Measurements from ENCODE around the gene TLE4. TPM values are rescaled to one million over a fixed set of nuclear protein-coding genes. Genes with fewer than 3 reads are reported as not detected.
"Not testable (repeated sequence)": the region's sequence is repeated elsewhere in the genome, so short reads cannot be mapped to it uniquely, and the experiment has no call there.

TLE4 gene
- total RNA-seq, 2 donors from 2014 or later: 17.9 to 54.7 TPM

GRCh38 chr9:79646096-79646495, 74.3 kb downstream of the TLE4 start:
- no peak overlapping the region for H3K27ac ChIP-seq
- H3K9me3 ChIP-seq: no peaks in the 10 kb centered on the region
- TF ChIP-seq CTCF (IDR thresholded peaks at IDR 0.05) (no peak), POLR2A (IDR thresholded peaks at IDR 0.05) (no peak)
- H3K4me3 ChIP-seq: no peak overlapping the region
- no peaks in the 10 kb centered on the region for H3K4me1 ChIP-seq
- no peaks in the 10 kb centered on the region for H3K36me3 ChIP-seq (replicated peaks in 1 of 2; ENCODE audit: insufficient read depth in 1 of 2, low read depth in 2 of 2)
- no peaks in the 10 kb centered on the region for H3K27me3 ChIP-seq
- intact Hi-C loops (cut with DNase I): no loop called here
- 84 to 97% methylated on average over 1 of the region's 1 CpG for WGBS, 2 donors
- no peak for DNase-seq
- no peak for ATAC-seq

- no peaks in the 10 kb centered on the region for H3K9me3 ChIP-seq
- 83 to 86% methylated on average over 10 of the region's 10 CpGs for WGBS, 2 donors
- intact Hi-C loops (cut with DNase I): no loop called here
- DNase-seq: peak in 1 of 4 donors; percentile 10
- H3K36me3 ChIP-seq (replicated peaks in 1 of 2; ENCODE audit: insufficient read depth in 1 of 2, low read depth in 2 of 2): no peaks in the 10 kb centered on the region
- H3K27ac ChIP-seq: no peak overlapping the region
- ATAC-seq: no peak
- no peak overlapping the region for H3K4me3 ChIP-seq
- no peaks in the 10 kb centered on the region for H3K27me3 ChIP-seq
- no peak for TF ChIP-seq POLR2A (IDR thresholded peaks at IDR 0.05)
- no peak for TF ChIP-seq CTCF (IDR thresholded peaks at IDR 0.05)
- H3K4me1 ChIP-seq: no peaks in the 10 kb centered on the region
Observed at GRCh38 chr9:79651251-79651795, 79.6 kb downstream of the TLE4 start.

- WGBS, 2 donors: 96 to 100% methylated on average over 3 of the region's 3 CpGs
Observed at GRCh38 chr9:79652598-79652997, 80.8 kb downstream of the TLE4 start.

GRCh38 chr9:79654591-79655382, 83.0 kb downstream of the TLE4 start:
- H3K4me3 ChIP-seq; intact Hi-C loops (cut with DNase I); H3K27ac ChIP-seq; H3K27me3 ChIP-seq; ATAC-seq; DNase-seq; H3K9me3 ChIP-seq; H3K36me3 ChIP-seq (replicated peaks in 1 of 2; ENCODE audit: insufficient read depth in 1 of 2, low read depth in 2 of 2); H3K4me1 ChIP-seq: not testable (repeated sequence)
- 95 to 97% methylated on average over 13 of the region's 13 CpGs for WGBS, 2 donors

More at GRCh38 chr9:79652598-79652997, 80.8 kb downstream of the TLE4 start:
- no peak for DNase-seq
- TF ChIP-seq POLR2A (IDR thresholded peaks at IDR 0.05) (no peak), CTCF (IDR thresholded peaks at IDR 0.05) (no peak)
- Histone ChIP-seq H3K4me1 (no peaks in the 10 kb centered on the region), H3K9me3 (no peaks in the 10 kb centered on the region), H3K36me3 (replicated peaks in 1 of 2; ENCODE audit: insufficient read depth in 1 of 2, low read depth in 2 of 2) (no peaks in the 10 kb centered on the region), H3K27me3 (no peaks in the 10 kb centered on the region), H3K4me3 (no peak overlapping the region), H3K27ac (no peak overlapping the region)
- intact Hi-C loops (cut with DNase I): no loop called here
- no peak for ATAC-seq

- Histone ChIP-seq H3K27ac (no peak overlapping the region), H3K27me3 (no peaks in the 10 kb centered on the region), H3K9me3 (no peaks in the 10 kb centered on the region), H3K4me1 (no peaks in the 10 kb centered on the region), H3K36me3 (replicated peaks in 1 of 2; ENCODE audit: insufficient read depth in 1 of 2, low read depth in 2 of 2) (no peaks in the 10 kb centered on the region), H3K4me3 (no peak overlapping the region)
- intact Hi-C loops (cut with DNase I): no loop called here
- no peak for TF ChIP-seq POLR2A (IDR thresholded peaks at IDR 0.05)
- no peak for TF ChIP-seq CTCF (IDR thresholded peaks at IDR 0.05)
- ATAC-seq (no peak), DNase-seq (no peak)
Observed at GRCh38 chr9:79655551-79655950, 83.8 kb downstream of the TLE4 start.
